H1 (cell line): ENCODE measurements around the gene TGFB2. TPM values are rescaled to one million over a fixed set of nuclear protein-coding genes. Genes with fewer than 3 reads are reported as not detected.

Source experiments
- CTCF ChIA-PET: fragments of 300-600 bp; sonication (Branson Sonifier 250); formaldehyde crosslinking; loops from one replicate; lab custom pipeline; 2021; ENCODE audit not compliant: partially characterized antibody; lab: Charles Lee
- POLR2A ChIA-PET: fragments of 300-600 bp; sonication (Branson Sonifier 250); formaldehyde crosslinking; loops from one replicate; lab custom pipeline; 2021; ENCODE audit warnings: inconsistent platforms; ENCODE audit not compliant: partially characterized antibody; lab: Charles Lee
- DNase-seq, 2 experiments: peaks; one replicate each; pipeline versions ENCODE4 v3.0.0 to v3.0.0-alpha.2; 2010 to 2022; ENCODE audit warnings: low spot score in 2 of 2, low read depth in 1 of 2, mixed read lengths in 1 of 2
- FAIRE-seq: peaks from 2 replicates; lab custom pipeline; 2011; peaks lifted over from hg19 to GRCh38; lab: Jason Lieb, UNC
- H2AFZ ChIP-seq: 2 replicates; pipeline ENCODE4 v1.8.1; 2012; ENCODE audit warnings: low read length, inconsistent platforms
- H2AK5ac ChIP-seq: 2 replicates; pipeline ENCODE4 v1.6.1; 2013; ENCODE audit warnings: low read depth, low read length
- H2BK120ac ChIP-seq: replicated peaks from 2 replicates; pipeline ENCODE3; 2013; ENCODE audit warnings: low read depth, low read length, inconsistent platforms
- H2BK12ac ChIP-seq: 2 replicates; pipeline ENCODE4 v1.6.1; 2013; ENCODE audit warnings: low read depth, low read length
- H2BK15ac ChIP-seq: 2 replicates; pipeline ENCODE4 v1.6.1; 2013; ENCODE audit warnings: low read length
- H2BK20ac ChIP-seq: 2 replicates; pipeline ENCODE4 v1.6.1; 2013; ENCODE audit warnings: low read length
- H2BK5ac ChIP-seq: 2 replicates; pipeline ENCODE4 v1.6.1; 2013; ENCODE audit warnings: low read depth, low read length
- H3K14ac ChIP-seq: 2 replicates; pipeline ENCODE4 v1.6.1; 2013; ENCODE audit warnings: inconsistent platforms; ENCODE audit not compliant: insufficient read length
- H3K18ac ChIP-seq: 2 replicates; pipeline ENCODE4 v1.6.1; 2013; ENCODE audit warnings: low read length; ENCODE audit errors: extremely low read depth
- H3K23ac ChIP-seq: 2 replicates; pipeline ENCODE4 v1.6.1; 2013; ENCODE audit warnings: inconsistent platforms; ENCODE audit not compliant: insufficient read length
- H3K23me2 ChIP-seq: 2 replicates; pipeline ENCODE4 v1.6.1; 2013; ENCODE audit warnings: low read depth, low read length
- H3K27ac ChIP-seq: 2 replicates; pipeline ENCODE4 v1.6.1; 2011; ENCODE audit warnings: low read depth, low read length, inconsistent platforms
- H3K27me3 ChIP-seq, 4 experiments: replicated peaks in 1 of 4; 1 replicate in 1 of 4; 2 replicates in 3 of 4; pipeline versions ENCODE4 v1.6.1 to v1.8.1; 2011 to 2013; ENCODE audit warnings: low read length in 3 of 4, mild to moderate bottlenecking in 3 of 4, inconsistent platforms in 2 of 4, mixed read lengths in 2 of 4, moderate library complexity in 1 of 4; ENCODE audit not compliant: control insufficient read depth in 3 of 4, insufficient read depth in 3 of 4; ENCODE audit errors: extremely low read depth in 1 of 4
- H3K36me3 ChIP-seq, 4 experiments: 2 replicates each; pipeline versions ENCODE4 v1.6.1 to v1.8.1; 2011 to 2013; ENCODE audit warnings: mild to moderate bottlenecking in 4 of 4, low read length in 3 of 4, moderate library complexity in 2 of 4, control low read depth in 1 of 4, inconsistent platforms in 1 of 4; ENCODE audit not compliant: insufficient read depth in 4 of 4, control insufficient read depth in 2 of 4
- H3K4ac ChIP-seq: replicated peaks from 2 replicates; pipeline ENCODE3; 2013; ENCODE audit warnings: low read length, low read depth, mixed read lengths, inconsistent platforms; ENCODE audit not compliant: insufficient read length
- H3K4me1 ChIP-seq, 4 experiments: replicated peaks in 1 of 4; 1 replicate in 1 of 4; 2 replicates in 3 of 4; pipeline versions ENCODE4 v1.6.1 to v1.8.1; 2011 to 2013; ENCODE audit warnings: low read length in 3 of 4, inconsistent platforms in 2 of 4, mixed read lengths in 1 of 4; ENCODE audit not compliant: insufficient read depth in 4 of 4, control insufficient read depth in 3 of 4
- H3K4me2 ChIP-seq, 2 experiments: 2 replicates each; pipeline versions ENCODE4 v1.6.1 to v1.8.1; 2011 to 2013; ENCODE audit warnings: low read depth in 2 of 2, low read length in 2 of 2, control low read depth in 1 of 2, inconsistent platforms in 1 of 2, mild to moderate bottlenecking in 1 of 2; ENCODE audit not compliant: insufficient read depth in 1 of 2
- H3K4me3 ChIP-seq, 4 experiments: fragments of 200-600, 300-600 bp in 1 of 4; sonication (generic), shearing (Covaris generic), sonication (Bioruptor Twin) in 1 of 4; 2 replicates each; pipeline versions ENCODE4 v1.5.1 to v1.8.1; 2011 to 2016; ENCODE audit warnings: low read length in 4 of 4, low read depth in 3 of 4, control low read depth in 2 of 4, inconsistent platforms in 2 of 4, mild to moderate bottlenecking in 2 of 4, mixed read lengths in 1 of 4, moderate library complexity in 1 of 4; ENCODE audit not compliant: insufficient read depth in 2 of 4; ENCODE audit errors: extremely low read depth in 1 of 4
- H3K56ac ChIP-seq: replicated peaks from 2 replicates; pipeline ENCODE3; 2013; ENCODE audit warnings: low read depth, mild to moderate bottlenecking, mixed read lengths, low read length, inconsistent platforms; ENCODE audit not compliant: insufficient read length
- H3K79me1 ChIP-seq: 2 replicates; pipeline ENCODE4 v1.6.1; 2013; ENCODE audit warnings: low read depth, low read length, control low read depth
- H3K79me2 ChIP-seq, 2 experiments: 2 replicates each; pipeline versions ENCODE4 v1.6.1 to v1.8.1; 2012 to 2013; ENCODE audit warnings: low read length in 2 of 2, mild to moderate bottlenecking in 2 of 2, inconsistent platforms in 1 of 2; ENCODE audit not compliant: insufficient read depth in 2 of 2, control insufficient read depth in 1 of 2
- H3K9ac ChIP-seq, 4 experiments: replicated peaks in 1 of 4; 1 replicate in 1 of 4; 2 replicates in 3 of 4; pipeline versions ENCODE4 v1.6.1 to v1.8.1; 2011 to 2013; ENCODE audit warnings: low read depth in 3 of 4, low read length in 3 of 4, control low read depth in 2 of 4, mild to moderate bottlenecking in 2 of 4, moderate library complexity in 2 of 4, inconsistent platforms in 1 of 4; ENCODE audit errors: extremely low read depth in 1 of 4
- H3K9me3 ChIP-seq, 2 experiments: 2 replicates each; pipeline versions ENCODE4 v1.6.1 to v1.8.1; 2012 to 2013; ENCODE audit warnings: mild to moderate bottlenecking in 2 of 2, moderate library complexity in 2 of 2, control low read depth in 1 of 2, inconsistent platforms in 1 of 2, low read depth in 1 of 2, low read length in 1 of 2, mixed read lengths in 1 of 2; ENCODE audit not compliant: insufficient read depth in 2 of 2
- H4K20me1 ChIP-seq, 2 experiments: replicated peaks in 1 of 2; 2 replicates each; pipeline versions ENCODE3 to v1.8.1; 2011 to 2013; ENCODE audit warnings: inconsistent platforms in 2 of 2, low read length in 2 of 2, mild to moderate bottlenecking in 1 of 2; ENCODE audit not compliant: insufficient read depth in 2 of 2, control insufficient read depth in 1 of 2
- H4K5ac ChIP-seq: 2 replicates; pipeline ENCODE4 v1.6.1; 2013; ENCODE audit warnings: low read length, low read depth, mixed read lengths, inconsistent platforms; ENCODE audit not compliant: insufficient read length
- H4K8ac ChIP-seq: 2 replicates; pipeline ENCODE4 v1.8.0; 2013; ENCODE audit warnings: mild to moderate bottlenecking, moderate library complexity, low read length, inconsistent platforms; ENCODE audit not compliant: insufficient read depth; ENCODE audit errors: extremely low read depth
- H4K91ac ChIP-seq: replicated peaks from 2 replicates; pipeline ENCODE3; 2013; ENCODE audit warnings: low read length, mixed read lengths, inconsistent platforms; ENCODE audit not compliant: insufficient read length
- ASH2L ChIP-seq: fragments of 200-600, 300-600 bp; sonication (generic); IDR thresholded peaks from one replicate; pipeline ENCODE4 v1.7.1; 2017; ENCODE audit warnings: low read length
- EGR1 ChIP-seq: IDR thresholded peaks from 2 replicates; pipeline ENCODE4 v1.6.1; 2011; ENCODE audit warnings: low read depth, low read length, borderline replicate concordance
- GABPA ChIP-seq: IDR thresholded peaks from 2 replicates; pipeline ENCODE4 v1.6.1; 2011; ENCODE audit warnings: mild to moderate bottlenecking, low read length, moderate library complexity, borderline replicate concordance; ENCODE audit not compliant: insufficient read depth
- HDAC2 ChIP-seq, 2 experiments: fragments of 300-600 bp in 1 of 2; sonication (generic) in 1 of 2; IDR thresholded peaks; 2 replicates each; pipeline ENCODE4 v1.6.1; 2011 to 2012; ENCODE audit warnings: low read depth in 2 of 2, low read length in 2 of 2, mild to moderate bottlenecking in 2 of 2, moderate library complexity in 2 of 2, borderline replicate concordance in 1 of 2, inconsistent platforms in 1 of 2
- HDAC6 ChIP-seq: IDR thresholded peaks from one replicate; pipeline ENCODE4 v1.7.1; 2012; ENCODE audit warnings: low read depth, mild to moderate bottlenecking, inconsistent platforms, low read length, moderate library complexity
- KDM1A ChIP-seq: fragments of 200-600, 300-600 bp; sonication (generic); IDR thresholded peaks from 2 replicates; pipeline ENCODE4 v1.7.1; 2016; ENCODE audit warnings: mild to moderate bottlenecking, low read length, borderline replicate concordance
- KDM5A ChIP-seq: fragments of 200-600 bp; IDR thresholded peaks from 2 replicates; pipeline ENCODE4 v1.7.1; 2012; ENCODE audit warnings: mild to moderate bottlenecking, low read length, inconsistent platforms, mixed read lengths
- MAFK ChIP-seq: IDR thresholded peaks from 2 replicates; pipeline ENCODE4 v1.6.1; 2012; ENCODE audit warnings: low read depth, mild to moderate bottlenecking, improper control_type of control experiment, low read length
- POLR2AphosphoS5 ChIP-seq: IDR thresholded peaks from 2 replicates; pipeline ENCODE4 v1.6.1; 2011; ENCODE audit warnings: low read depth, low read length
- SP2 ChIP-seq: IDR thresholded peaks from 2 replicates; pipeline ENCODE4 v1.6.1; 2012; ENCODE audit warnings: mild to moderate bottlenecking, low read length, inconsistent platforms
- SP4 ChIP-seq: IDR thresholded peaks from 2 replicates; pipeline ENCODE4 v1.6.1; 2012; ENCODE audit warnings: low read length, inconsistent platforms
- SRF ChIP-seq: IDR thresholded peaks from 2 replicates; pipeline ENCODE4 v1.6.1; 2011; ENCODE audit warnings: mild to moderate bottlenecking, low read depth, low read length, moderate library complexity
- TBP ChIP-seq: IDR thresholded peaks from 2 replicates; pipeline ENCODE4 v1.6.1; 2011; ENCODE audit warnings: low read depth, low read length, improper control_type of control experiment
- polyA plus RNA-seq, 7 experiments: library from polyadenylated mRNA; depleted of rRNA in 3 of 7; stranded (reverse) in 5 of 7; unstranded in 2 of 7; fragments of >200 nt in 5 of 7; fragments of 200-250 nt in 2 of 7; gene quantifications; 1 replicate in 5 of 7; 2 replicates in 1 of 7; 4 replicates in 1 of 7; pipeline versions ENCODE4 v1.2.1 to v1.2.3, GENCODE V29; 2011 to 2013; ENCODE audit warnings: missing spikeins in 2 of 7, mixed read lengths in 2 of 7
- total RNA-seq: library from RNA; stranded (reverse); fragmentation: NEBNext Ultra II Directional; extraction: Animal tissue kit (Norgen Biotek cat#: 25700); gene quantifications from 2 replicates; pipeline ENCODE4 v1.2.1, GENCODE V29; 2021
- TF ChIP-seq, protein P1 (sequence below): IDR thresholded peaks from 2 replicates; pipeline ENCODE4 v1.6.1; 2011; ENCODE audit warnings: low read length, improper control_type of control experiment
- TF ChIP-seq, protein P2 (sequence below): IDR thresholded peaks from 2 replicates; pipeline ENCODE4 v1.6.1; 2012; ENCODE audit warnings: inconsistent platforms

The TGFB2 gene
- total and polyA plus RNA-seq, 2 of the 8 experiments (the other 6 are each of a cell fraction or from before 2014, with no cell fraction given), result 0.26 to 0.84 TPM

DNA sequence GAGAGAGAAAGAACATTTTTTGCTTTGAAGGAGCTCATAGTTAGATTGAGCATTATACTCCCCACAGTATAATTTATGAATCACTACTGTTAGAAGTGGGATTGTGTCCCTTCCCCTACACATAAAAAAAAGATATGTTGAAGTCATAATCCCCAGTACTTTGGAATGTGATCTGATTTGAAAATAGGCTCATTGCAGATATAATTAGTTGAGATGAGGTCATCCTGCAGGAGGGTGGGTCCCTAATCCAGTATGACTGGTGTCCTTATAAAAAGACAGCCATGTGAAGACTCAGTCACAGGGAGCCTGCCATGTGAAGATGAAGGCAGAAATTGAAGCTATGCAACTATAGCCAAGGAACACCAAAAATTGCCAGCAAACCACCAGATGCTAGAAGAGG lies 76.4 kb downstream of the TGFB2 start:
- H3K36me3 ChIP-seq, result no peaks in the 10 kb centered on the region
- H2BK120ac ChIP-seq, result no peak overlapping the region
- H2BK12ac ChIP-seq, result no peak overlapping the region
- no peaks in the 10 kb centered on the region for H3K79me2 ChIP-seq
- H3K56ac ChIP-seq, result no peak overlapping the region
- no peaks in the 10 kb centered on the region for H4K20me1 ChIP-seq
- H2AK5ac ChIP-seq, result no peak overlapping the region
- H3K23me2 ChIP-seq, result no peaks in the 10 kb centered on the region
- no peaks in the 10 kb centered on the region for H3K79me1 ChIP-seq
- H3K9ac ChIP-seq, result no peak overlapping the region
- POLR2A ChIA-PET, result interaction anchor here (0.5 kb wide), 1 partner anchor 419 kb away, joined by 3 read pairs; no protein-coding TSS in a partner anchor
- H4K91ac ChIP-seq, result no peak overlapping the region
- H3K4me1 ChIP-seq, result no peaks in the 10 kb centered on the region
- no peak overlapping the region for H3K18ac ChIP-seq
- no peak overlapping the region for H3K4me2 ChIP-seq
- FAIRE-seq (no peak), DNase-seq (no peak)
- no peak overlapping the region for H3K4ac ChIP-seq
- no peak overlapping the region for H2BK5ac ChIP-seq
- H2BK20ac ChIP-seq, result no peak overlapping the region
- no peak overlapping the region for H3K23ac ChIP-seq
- H2AFZ ChIP-seq, result no peak overlapping the region
- CTCF ChIA-PET, result no interaction called here
- H4K5ac ChIP-seq, result no peak overlapping the region
- no peak overlapping the region for H3K14ac ChIP-seq
- H3K27me3 ChIP-seq, result no peaks in the 10 kb centered on the region
- H3K27ac ChIP-seq, result no peak overlapping the region
- no peak overlapping the region for H2BK15ac ChIP-seq
- no peak overlapping the region for H3K4me3 ChIP-seq
- H3K9me3 ChIP-seq, result peaks cover 0 to 2% of the 10 kb centered on the region in 2 experiments; a peak in 1 of 4 replicates
- H4K8ac ChIP-seq, result no peak overlapping the region
- TF ChIP-seq TBP, result no peak
- no peak for TF ChIP-seq SRF
- no peak for TF ChIP-seq EGR1
- TF ChIP-seq, protein P1, sequence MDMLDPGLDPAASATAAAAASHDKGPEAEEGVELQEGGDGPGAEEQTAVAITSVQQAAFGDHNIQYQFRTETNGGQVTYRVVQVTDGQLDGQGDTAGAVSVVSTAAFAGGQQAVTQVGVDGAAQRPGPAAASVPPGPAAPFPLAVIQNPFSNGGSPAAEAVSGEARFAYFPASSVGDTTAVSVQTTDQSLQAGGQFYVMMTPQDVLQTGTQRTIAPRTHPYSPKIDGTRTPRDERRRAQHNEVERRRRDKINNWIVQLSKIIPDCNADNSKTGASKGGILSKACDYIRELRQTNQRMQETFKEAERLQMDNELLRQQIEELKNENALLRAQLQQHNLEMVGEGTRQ, result no peak
- no peak for TF ChIP-seq KDM5A
- TF ChIP-seq SP4, result no peak
- TF ChIP-seq, protein P2, sequence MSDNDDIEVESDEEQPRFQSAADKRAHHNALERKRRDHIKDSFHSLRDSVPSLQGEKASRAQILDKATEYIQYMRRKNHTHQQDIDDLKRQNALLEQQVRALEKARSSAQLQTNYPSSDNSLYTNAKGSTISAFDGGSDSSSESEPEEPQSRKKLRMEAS, result no peak
- no peak for TF ChIP-seq POLR2AphosphoS5
- TF ChIP-seq HDAC2 (IDR thresholded peaks at IDR 0.05; ENCODE audit: borderline replicate concordance in 1 of 2, low read depth in 2 of 2, low read length in 2 of 2), result no peak
- no peak for TF ChIP-seq GABPA
- TF ChIP-seq SP2, result no peak
- no peak for TF ChIP-seq MAFK
- TF ChIP-seq ASH2L, result no peak
- no peak for TF ChIP-seq KDM1A
- no peak for TF ChIP-seq HDAC6
